GM12875 (cell line): ENCODE measurements around the gene MRPL37.
A peak's percentile ranks its signal among the peaks of the same experiment; 100 is the strongest.

ENCODE experiments used
- H3K4me3 ChIP-seq: one replicate; pipeline ENCODE4 v1.5.1; 2011; ENCODE audit warnings: low read depth, low read length, control low read depth
- TF ChIP-seq, protein P1 (sequence below): IDR thresholded peaks from 2 replicates; pipeline ENCODE4 v1.5.1; 2011; ENCODE audit warnings: low read depth, mild to moderate bottlenecking, control low read depth, inconsistent platforms, low read length, moderate library complexity, borderline replicate concordance; ENCODE audit not compliant: insufficient read depth

MRPL37 gene

DNA sequence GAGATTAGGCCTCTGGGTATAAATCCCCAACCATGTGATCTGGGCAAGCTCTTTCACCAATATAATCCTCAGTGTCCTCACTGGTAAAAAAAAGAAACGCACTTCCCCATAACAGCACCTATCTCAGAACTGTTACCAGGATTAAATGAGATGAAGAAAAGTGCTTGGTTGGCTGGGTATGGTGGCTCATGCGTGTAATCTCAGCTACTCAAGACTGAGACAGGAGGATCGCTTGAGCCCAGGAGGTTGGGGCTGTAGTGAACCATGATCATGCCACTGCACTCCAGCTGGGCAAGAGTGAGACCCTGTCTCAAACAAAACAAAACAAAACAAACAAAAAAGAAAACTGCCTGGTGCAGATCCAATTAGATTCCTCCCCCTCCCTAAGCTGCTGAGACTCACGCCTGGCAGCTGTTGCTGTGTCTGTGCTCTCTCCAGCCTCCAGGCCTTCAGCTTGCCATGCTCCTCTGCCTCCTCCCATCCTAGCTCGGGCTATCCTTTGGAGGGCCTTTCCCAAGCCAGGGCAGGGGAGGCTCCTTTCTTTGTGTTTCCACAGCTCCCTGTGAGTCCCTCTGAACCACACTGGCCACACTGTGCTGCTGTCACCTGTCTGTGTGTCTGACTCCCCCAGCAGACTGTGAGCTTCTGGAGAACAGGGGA lies 19.1 kb upstream of the MRPL37 start:
- TF ChIP-seq, protein P1, sequence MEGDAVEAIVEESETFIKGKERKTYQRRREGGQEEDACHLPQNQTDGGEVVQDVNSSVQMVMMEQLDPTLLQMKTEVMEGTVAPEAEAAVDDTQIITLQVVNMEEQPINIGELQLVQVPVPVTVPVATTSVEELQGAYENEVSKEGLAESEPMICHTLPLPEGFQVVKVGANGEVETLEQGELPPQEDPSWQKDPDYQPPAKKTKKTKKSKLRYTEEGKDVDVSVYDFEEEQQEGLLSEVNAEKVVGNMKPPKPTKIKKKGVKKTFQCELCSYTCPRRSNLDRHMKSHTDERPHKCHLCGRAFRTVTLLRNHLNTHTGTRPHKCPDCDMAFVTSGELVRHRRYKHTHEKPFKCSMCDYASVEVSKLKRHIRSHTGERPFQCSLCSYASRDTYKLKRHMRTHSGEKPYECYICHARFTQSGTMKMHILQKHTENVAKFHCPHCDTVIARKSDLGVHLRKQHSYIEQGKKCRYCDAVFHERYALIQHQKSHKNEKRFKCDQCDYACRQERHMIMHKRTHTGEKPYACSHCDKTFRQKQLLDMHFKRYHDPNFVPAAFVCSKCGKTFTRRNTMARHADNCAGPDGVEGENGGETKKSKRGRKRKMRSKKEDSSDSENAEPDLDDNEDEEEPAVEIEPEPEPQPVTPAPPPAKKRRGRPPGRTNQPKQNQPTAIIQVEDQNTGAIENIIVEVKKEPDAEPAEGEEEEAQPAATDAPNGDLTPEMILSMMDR = no peak
- H3K4me3 ChIP-seq = no peak overlapping the region

DNA sequence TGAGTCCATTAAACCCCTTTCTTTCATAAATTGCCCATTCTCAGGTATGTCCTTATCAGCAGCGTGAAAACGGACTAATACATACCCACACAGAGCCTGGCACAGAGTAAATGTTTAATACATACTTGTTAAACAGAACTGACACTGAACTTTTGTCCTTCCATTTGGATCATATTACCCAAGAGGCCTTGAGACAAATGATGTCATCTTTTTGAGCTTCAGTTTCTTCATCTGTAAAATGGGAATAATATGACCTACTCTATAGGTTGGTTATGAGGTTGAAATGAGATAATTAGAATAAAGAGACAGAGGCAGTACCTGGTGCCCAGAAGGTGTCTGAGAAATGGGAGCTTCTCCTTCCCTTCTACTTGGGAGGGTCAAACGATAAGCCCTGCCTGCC lies 13.9 kb upstream of the MRPL37 start:
- H3K4me3 ChIP-seq = no peak overlapping the region
- TF ChIP-seq, protein P1 = no peak

DNA sequence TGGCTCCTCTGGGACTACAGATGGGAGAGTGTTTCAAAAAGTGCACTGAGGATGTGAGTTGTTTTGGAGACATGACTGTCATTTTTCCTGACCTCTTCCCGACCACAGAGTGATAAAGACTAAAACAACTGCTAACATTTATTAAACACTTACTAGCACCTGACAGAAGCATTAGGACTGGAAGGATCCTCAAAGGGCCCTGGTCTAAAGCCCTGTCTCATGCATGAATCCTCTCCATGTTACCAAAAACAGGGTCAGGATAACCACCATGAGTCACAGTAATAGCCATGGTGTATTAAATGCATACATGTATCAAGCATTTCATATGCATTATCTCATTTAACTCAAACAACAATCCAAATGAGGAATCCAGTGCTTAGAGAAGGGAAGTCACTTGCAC lies 11.7 kb upstream of the MRPL37 start:
- TF ChIP-seq, protein P1 = no peak
- H3K4me3 ChIP-seq = no peak overlapping the region

DNA sequence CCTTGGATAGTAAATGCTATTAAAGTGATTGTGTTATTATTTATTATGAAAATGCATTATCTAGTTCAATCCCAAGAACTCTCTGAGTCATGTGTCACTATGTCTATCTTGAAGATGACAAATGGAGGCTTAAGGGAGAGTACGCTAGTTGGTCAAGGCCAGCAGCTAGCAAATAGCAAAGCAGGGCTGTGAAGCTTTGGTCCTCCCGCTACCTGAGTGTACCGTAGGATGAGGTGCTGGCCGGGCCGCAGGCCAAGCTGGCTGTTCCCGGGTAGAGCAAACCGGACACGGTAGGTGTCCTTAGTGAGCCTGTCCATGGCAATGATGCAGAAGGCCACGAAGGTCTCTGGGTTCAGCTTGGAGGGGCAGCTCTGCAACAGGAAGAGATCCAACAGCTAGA lies 9.4 kb upstream of the MRPL37 start:
- H3K4me3 ChIP-seq = no peak overlapping the region
- TF ChIP-seq, protein P1 = no peak

DNA sequence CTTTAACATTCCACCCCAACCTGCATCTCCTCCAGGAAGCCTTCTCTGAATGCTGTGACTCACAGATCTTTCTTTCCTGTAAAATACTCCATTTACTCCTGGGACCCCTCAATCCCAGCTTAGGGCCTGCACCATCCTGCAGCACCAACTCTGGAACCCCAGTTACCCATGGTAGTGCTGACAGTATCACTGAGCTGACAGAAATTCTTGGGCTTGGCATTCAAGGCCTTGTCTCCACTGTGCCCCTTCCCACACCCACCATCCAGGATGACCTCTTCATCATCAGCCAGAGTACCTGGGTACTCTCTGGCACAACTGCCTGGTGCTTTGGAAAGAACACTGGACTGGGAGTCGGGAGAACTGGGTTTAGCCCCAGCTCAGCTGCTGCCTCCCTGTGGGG lies 8.4 kb upstream of the MRPL37 start:
- H3K4me3 ChIP-seq = no peak overlapping the region
- TF ChIP-seq, protein P1 = no peak

DNA sequence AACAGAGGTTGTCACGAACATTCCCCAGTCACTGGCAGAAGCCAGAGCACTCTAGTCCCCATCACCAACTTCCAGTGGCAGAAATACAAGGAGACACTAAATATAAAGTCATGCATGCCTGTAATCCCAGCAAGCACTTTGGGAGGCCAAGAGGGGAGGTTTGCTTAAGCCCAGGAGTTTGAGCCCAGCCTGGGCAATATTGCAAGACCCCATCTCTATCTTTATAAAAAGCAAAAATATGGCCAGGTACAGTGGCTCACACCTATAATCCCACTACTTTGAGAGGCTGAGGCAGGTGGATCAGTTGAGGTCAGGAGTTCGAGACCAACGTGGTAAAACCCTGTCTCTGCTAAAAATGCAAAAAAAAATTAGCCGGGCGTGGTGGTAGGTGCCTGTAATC lies 6.5 kb upstream of the MRPL37 start:
- TF ChIP-seq, protein P1 = no peak
- no peak overlapping the region for H3K4me3 ChIP-seq

DNA sequence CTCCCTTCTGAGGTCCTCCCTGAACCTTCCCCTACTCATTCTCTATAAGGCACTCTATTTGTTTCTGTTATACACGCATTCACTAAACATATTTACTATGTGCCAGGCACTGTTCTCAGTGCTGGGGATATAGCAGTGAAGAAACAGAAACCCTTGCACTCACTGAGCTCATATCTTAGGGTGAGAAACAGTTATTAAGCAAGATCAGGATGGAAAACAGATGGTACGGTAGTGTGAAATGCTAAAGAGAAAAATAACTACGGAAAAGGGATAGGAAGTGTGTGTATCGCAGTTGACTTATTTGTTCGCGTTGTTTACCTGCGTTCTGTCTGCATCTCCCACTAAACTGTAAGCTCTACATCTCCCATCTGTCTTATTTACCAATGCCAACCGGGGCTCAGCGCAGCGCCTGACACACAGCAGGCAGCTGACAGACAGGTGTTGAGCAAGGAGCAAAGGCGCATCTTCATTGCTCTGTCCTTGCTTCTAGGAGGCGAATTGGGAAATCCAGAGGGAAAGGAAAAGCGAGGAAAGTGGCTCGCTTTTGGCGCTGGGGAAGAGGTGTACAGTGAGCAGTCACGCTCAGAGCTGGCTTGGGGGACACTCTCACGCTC lies 709 bp upstream of the MRPL37 start:
- TF ChIP-seq, protein P1 = no peak
- H3K4me3 ChIP-seq = peak overlapping the region; percentile 89
